ENCODE measurements around the gene SEC24D. TPM values are rescaled to one million over a fixed set of nuclear protein-coding genes. Genes with fewer than 3 reads are reported as not detected.

The SEC24D gene
- total RNA-seq, 1 experiment from 2014 or later: 32.0 TPM

DNA sequence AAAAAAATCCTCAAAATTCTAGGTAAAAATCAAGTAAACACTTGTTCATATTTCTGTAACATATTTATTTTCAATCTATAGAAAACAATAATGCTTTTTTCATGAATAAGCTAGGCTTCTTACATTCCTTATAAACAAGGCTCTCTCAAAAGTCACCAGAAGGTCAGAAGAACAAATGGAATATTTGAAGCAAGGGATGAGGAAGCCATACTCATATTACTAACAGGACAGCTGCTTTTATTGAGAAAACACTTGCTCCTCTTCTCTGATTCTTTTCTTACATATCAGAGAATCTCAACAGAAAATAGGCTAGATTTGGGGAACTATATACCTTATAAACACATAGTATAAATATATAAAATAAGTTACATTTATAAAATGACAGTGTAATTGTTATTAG lies 82.8 kb downstream of the SEC24D start:
- ChIA-PET POLR2A (no interaction called here), CTCF (no interaction called here)
- Mint-ChIP-seq H3K27ac (ENCODE audit: unreplicated experiment) (no peak overlapping the region), H3K36me3 (ENCODE audit: insufficient read depth, unreplicated experiment) (peaks cover 7% of the 10 kb centered on the region), H3K4me3 (ENCODE audit: unreplicated experiment) (no peak overlapping the region), H3K9me3 (ENCODE audit: unreplicated experiment) (no peaks in the 10 kb centered on the region), H3K4me1 (ENCODE audit: low read depth, unreplicated experiment) (peaks cover 6% of the 10 kb centered on the region), H3K27me3 (ENCODE audit: insufficient read depth, unreplicated experiment) (no peaks in the 10 kb centered on the region)
- intact Hi-C loops (cut with micrococcal nuclease; ENCODE audit: unreplicated experiment): no loop called here
- no peak overlapping the region for H3K4me3 ChIP-seq (ENCODE audit: low read depth, low read length)
- no peaks in the 10 kb centered on the region for H3K27me3 ChIP-seq (replicated peaks; ENCODE audit: control insufficient read depth, insufficient read depth, low read length)
- TF ChIP-seq, protein P1, sequence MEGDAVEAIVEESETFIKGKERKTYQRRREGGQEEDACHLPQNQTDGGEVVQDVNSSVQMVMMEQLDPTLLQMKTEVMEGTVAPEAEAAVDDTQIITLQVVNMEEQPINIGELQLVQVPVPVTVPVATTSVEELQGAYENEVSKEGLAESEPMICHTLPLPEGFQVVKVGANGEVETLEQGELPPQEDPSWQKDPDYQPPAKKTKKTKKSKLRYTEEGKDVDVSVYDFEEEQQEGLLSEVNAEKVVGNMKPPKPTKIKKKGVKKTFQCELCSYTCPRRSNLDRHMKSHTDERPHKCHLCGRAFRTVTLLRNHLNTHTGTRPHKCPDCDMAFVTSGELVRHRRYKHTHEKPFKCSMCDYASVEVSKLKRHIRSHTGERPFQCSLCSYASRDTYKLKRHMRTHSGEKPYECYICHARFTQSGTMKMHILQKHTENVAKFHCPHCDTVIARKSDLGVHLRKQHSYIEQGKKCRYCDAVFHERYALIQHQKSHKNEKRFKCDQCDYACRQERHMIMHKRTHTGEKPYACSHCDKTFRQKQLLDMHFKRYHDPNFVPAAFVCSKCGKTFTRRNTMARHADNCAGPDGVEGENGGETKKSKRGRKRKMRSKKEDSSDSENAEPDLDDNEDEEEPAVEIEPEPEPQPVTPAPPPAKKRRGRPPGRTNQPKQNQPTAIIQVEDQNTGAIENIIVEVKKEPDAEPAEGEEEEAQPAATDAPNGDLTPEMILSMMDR (IDR thresholded peaks at IDR 0.05; ENCODE audit: insufficient read depth in 1 of 2, low read depth in 1 of 2, low read length in 1 of 2, severe bottlenecking in 1 of 2, unreplicated experiment in 1 of 2): no peak
- H3K4me1 ChIP-seq: 0 out of 2 replicates have a peak, but pooled peaks cover 3% of the 10 kb centered on the region
- no peak for DNase-seq
- no TSS peak for BruUV-seq (replicated peaks)
- H3K9me3 ChIP-seq: no peaks in the 10 kb centered on the region
- no peaks in the 10 kb centered on the region for H3K36me3 ChIP-seq (ENCODE audit: control insufficient read depth, insufficient read depth, low read length)

DNA sequence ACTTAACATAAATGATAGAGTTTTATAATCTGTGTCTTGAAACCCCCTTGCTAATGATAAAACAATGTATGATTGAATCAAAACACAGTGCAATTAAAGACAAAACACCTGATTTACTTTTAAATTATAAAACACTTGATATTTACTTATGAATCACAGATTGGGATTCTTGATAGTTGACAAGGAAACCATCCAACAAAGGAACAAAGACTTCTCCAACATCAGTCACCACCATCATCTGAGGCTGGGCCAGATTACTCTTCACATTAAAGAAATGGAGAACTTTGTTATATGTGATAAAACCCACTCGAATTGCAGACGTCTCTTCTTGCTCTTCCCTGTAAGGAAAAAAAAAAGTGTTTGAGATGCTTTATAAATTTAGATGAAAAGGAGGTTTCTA lies 83.4 kb downstream of the SEC24D start:
- no peaks in the 10 kb centered on the region for H3K27me3 Mint-ChIP-seq (ENCODE audit: insufficient read depth, unreplicated experiment)

DNA sequence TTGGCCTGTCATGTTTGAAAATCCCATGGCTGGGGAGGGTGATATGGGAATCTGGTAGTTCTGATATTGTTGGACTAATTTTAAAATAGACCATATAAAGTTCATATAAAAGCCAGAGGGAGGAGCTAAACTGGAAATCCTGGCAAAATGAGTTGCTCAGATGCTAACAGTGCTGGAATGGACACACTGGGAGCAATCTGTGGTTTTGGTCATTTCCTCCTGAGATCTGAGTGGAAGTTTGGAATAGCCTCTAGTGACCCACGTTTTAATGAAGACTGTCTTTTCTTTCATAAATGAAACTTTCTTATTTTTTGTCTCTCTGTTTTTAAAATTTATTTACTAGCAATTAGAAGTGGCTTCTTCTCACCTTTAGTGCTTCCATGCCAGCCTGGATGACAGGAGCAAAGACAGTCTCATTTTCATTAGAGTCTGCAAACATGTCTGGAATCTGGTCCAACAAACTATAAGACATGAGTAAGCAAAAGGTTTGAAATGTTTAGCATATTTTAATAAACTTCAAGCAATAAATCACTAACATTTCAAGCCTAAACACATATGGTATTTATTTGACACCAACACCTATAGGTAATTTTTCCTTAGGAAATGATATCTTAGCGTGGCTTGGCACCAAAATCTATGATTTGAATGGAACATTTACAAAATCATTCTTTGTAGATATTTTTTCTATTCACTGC lies 84.2 kb downstream of the SEC24D start:
- POLR2A ChIA-PET: no interaction called here
- Mint-ChIP-seq H3K9me3 (ENCODE audit: unreplicated experiment) (no peaks in the 10 kb centered on the region), H3K4me1 (ENCODE audit: low read depth, unreplicated experiment) (peaks cover 6% of the 10 kb centered on the region), H3K27ac (ENCODE audit: unreplicated experiment) (no peak overlapping the region), H3K36me3 (ENCODE audit: insufficient read depth, unreplicated experiment) (peaks cover 7% of the 10 kb centered on the region), H3K27me3 (ENCODE audit: insufficient read depth, unreplicated experiment) (no peaks in the 10 kb centered on the region), H3K4me3 (ENCODE audit: unreplicated experiment) (no peak overlapping the region)
- intact Hi-C loops (cut with micrococcal nuclease; ENCODE audit: unreplicated experiment): no loop called here
- Histone ChIP-seq H3K27me3 (replicated peaks; ENCODE audit: control insufficient read depth, insufficient read depth, low read length) (no peaks in the 10 kb centered on the region), H3K4me1 (0 out of 2 replicates have a peak, but pooled peaks cover 3% of the 10 kb centered on the region), H3K4me3 (ENCODE audit: low read depth, low read length) (no peak overlapping the region), H3K9me3 (no peaks in the 10 kb centered on the region), H3K36me3 (ENCODE audit: control insufficient read depth, insufficient read depth, low read length) (no peaks in the 10 kb centered on the region)
- TF ChIP-seq, protein P1 (IDR thresholded peaks at IDR 0.05; ENCODE audit: insufficient read depth in 1 of 2, low read depth in 1 of 2, low read length in 1 of 2, severe bottlenecking in 1 of 2, unreplicated experiment in 1 of 2): no peak
- CTCF ChIA-PET: no interaction called here
- no peak for DNase-seq
- BruUV-seq (replicated peaks): no TSS peak

More for the DNA sequence above, 83.4 kb downstream of the SEC24D start:
- 0 out of 2 replicates have a peak, but pooled peaks cover 3% of the 10 kb centered on the region for H3K4me1 ChIP-seq
- peaks cover 7% of the 10 kb centered on the region for H3K36me3 Mint-ChIP-seq (ENCODE audit: insufficient read depth, unreplicated experiment)
- intact Hi-C loops (cut with micrococcal nuclease; ENCODE audit: unreplicated experiment): no loop called here
- no peaks in the 10 kb centered on the region for H3K9me3 Mint-ChIP-seq (ENCODE audit: unreplicated experiment)
- CTCF ChIA-PET: no interaction called here
- no peak overlapping the region for H3K4me3 Mint-ChIP-seq (ENCODE audit: unreplicated experiment)
- TF ChIP-seq, protein P1 (IDR thresholded peaks at IDR 0.05; ENCODE audit: insufficient read depth in 1 of 2, low read depth in 1 of 2, low read length in 1 of 2, severe bottlenecking in 1 of 2, unreplicated experiment in 1 of 2): no peak
- no peaks in the 10 kb centered on the region for H3K27me3 ChIP-seq (replicated peaks; ENCODE audit: control insufficient read depth, insufficient read depth, low read length)
- no peak overlapping the region for H3K4me3 ChIP-seq (ENCODE audit: low read depth, low read length)
- no TSS peak for BruUV-seq (replicated peaks)
- no peak overlapping the region for H3K27ac Mint-ChIP-seq (ENCODE audit: unreplicated experiment)
- H3K36me3 ChIP-seq (ENCODE audit: control insufficient read depth, insufficient read depth, low read length): no peaks in the 10 kb centered on the region
- H3K9me3 ChIP-seq: no peaks in the 10 kb centered on the region
- H3K4me1 Mint-ChIP-seq (ENCODE audit: low read depth, unreplicated experiment): peaks cover 6% of the 10 kb centered on the region
- DNase-seq: no peak
- POLR2A ChIA-PET: no interaction called here
